OCI-LY3 (cell line): ENCODE measurements around the gene EPAS1.

Source experiments
- H2AFZ ChIP-seq: fragments of 200-600, 300-600 bp; shearing (Covaris generic); 2 replicates; pipeline ENCODE4 v1.6.0; 2014; ENCODE audit warnings: antibody characterized with exemption, low read depth, low read length
- H3K27ac ChIP-seq: fragments of 200-600, 300-600 bp; sonication (generic); 2 replicates; pipeline ENCODE4 v1.5.1; 2014; ENCODE audit warnings: mild to moderate bottlenecking, low read length, moderate library complexity, mixed read lengths
- H3K27me3 ChIP-seq: fragments of 200-600, 300-600 bp; sonication (generic); 2 replicates; pipeline ENCODE4 v1.6.1; 2014; ENCODE audit warnings: low read depth, low read length, mixed read lengths
- H3K36me3 ChIP-seq: fragments of 200-600, 300-600 bp; sonication (generic); replicated peaks from 2 replicates; pipeline ENCODE3; 2014; ENCODE audit warnings: low read depth, low read length, mixed read lengths
- H3K4me1 ChIP-seq: fragments of 300-600, 200-600 bp; sonication (generic); 2 replicates; pipeline ENCODE4 v1.6.1; 2014; ENCODE audit warnings: low read length, mixed read lengths
- H3K4me2 ChIP-seq: fragments of 200-600, 300-600 bp; sonication (generic); 2 replicates; pipeline ENCODE4 v1.6.1; 2014; ENCODE audit warnings: low read length, mixed read lengths
- H3K4me3 ChIP-seq: fragments of 300-600, 200-600 bp; sonication (generic); 2 replicates; pipeline ENCODE4 v1.5.1; 2014; ENCODE audit warnings: antibody characterized with exemption, mild to moderate bottlenecking, low read length, moderate library complexity
- H3K79me2 ChIP-seq: fragments of 300-600, 200-600 bp; shearing (Covaris generic); 2 replicates; pipeline ENCODE4 v1.6.1; 2014; ENCODE audit warnings: mild to moderate bottlenecking, low read length, mixed read lengths
- H3K9ac ChIP-seq: fragments of 300-600, 200-600 bp; shearing (Covaris generic); 2 replicates; pipeline ENCODE4 v1.6.0; 2014; ENCODE audit warnings: mild to moderate bottlenecking, low read length, moderate library complexity
- H3K9me3 ChIP-seq: fragments of 200-600, 300-600 bp; shearing (Covaris generic); 2 replicates; pipeline ENCODE4 v1.6.1; 2014; ENCODE audit warnings: low read length, mixed read lengths; ENCODE audit not compliant: insufficient read depth
- H4K20me1 ChIP-seq: fragments of 200-600, 300-600 bp; sonication (generic); 2 replicates; pipeline ENCODE4 v1.6.1; 2016; ENCODE audit warnings: low read length, mixed read lengths; ENCODE audit not compliant: insufficient read depth
- EZH2phosphoT487 ChIP-seq: fragments of 200-600 bp; shearing (Covaris generic); IDR thresholded peaks from 2 replicates; pipeline ENCODE4 v1.6.1; 2018; ENCODE audit warnings: antibody characterized with exemption, mixed run types, low read depth
- TF ChIP-seq, protein P1 (sequence below): fragments of 200-600, 300-600 bp; sonication (generic); IDR thresholded peaks from 2 replicates; pipeline ENCODE4 v1.5.1; 2014; ENCODE audit warnings: antibody characterized with exemption, low read length, low read depth

EPAS1 gene

GRCh38 chr2:46334389-46335271 is 37.4 kb downstream of the EPAS1 start:
- H3K4me1 ChIP-seq, result peaks cover 6% of the 10 kb centered on the region
- no peak overlapping the region for H3K4me3 ChIP-seq
- H3K79me2 ChIP-seq, result no peaks in the 10 kb centered on the region
- no peaks in the 10 kb centered on the region for H3K9me3 ChIP-seq
- peaks cover 63% of the 10 kb centered on the region for H3K27me3 ChIP-seq
- no peak overlapping the region for H2AFZ ChIP-seq
- H3K4me2 ChIP-seq, result no peak overlapping the region
- TF ChIP-seq, protein P1, sequence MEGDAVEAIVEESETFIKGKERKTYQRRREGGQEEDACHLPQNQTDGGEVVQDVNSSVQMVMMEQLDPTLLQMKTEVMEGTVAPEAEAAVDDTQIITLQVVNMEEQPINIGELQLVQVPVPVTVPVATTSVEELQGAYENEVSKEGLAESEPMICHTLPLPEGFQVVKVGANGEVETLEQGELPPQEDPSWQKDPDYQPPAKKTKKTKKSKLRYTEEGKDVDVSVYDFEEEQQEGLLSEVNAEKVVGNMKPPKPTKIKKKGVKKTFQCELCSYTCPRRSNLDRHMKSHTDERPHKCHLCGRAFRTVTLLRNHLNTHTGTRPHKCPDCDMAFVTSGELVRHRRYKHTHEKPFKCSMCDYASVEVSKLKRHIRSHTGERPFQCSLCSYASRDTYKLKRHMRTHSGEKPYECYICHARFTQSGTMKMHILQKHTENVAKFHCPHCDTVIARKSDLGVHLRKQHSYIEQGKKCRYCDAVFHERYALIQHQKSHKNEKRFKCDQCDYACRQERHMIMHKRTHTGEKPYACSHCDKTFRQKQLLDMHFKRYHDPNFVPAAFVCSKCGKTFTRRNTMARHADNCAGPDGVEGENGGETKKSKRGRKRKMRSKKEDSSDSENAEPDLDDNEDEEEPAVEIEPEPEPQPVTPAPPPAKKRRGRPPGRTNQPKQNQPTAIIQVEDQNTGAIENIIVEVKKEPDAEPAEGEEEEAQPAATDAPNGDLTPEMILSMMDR, result no peak
- TF ChIP-seq EZH2phosphoT487, result no peak
- no peak overlapping the region for H3K27ac ChIP-seq
- no peaks in the 10 kb centered on the region for H4K20me1 ChIP-seq
- no peaks in the 10 kb centered on the region for H3K36me3 ChIP-seq
- no peak overlapping the region for H3K9ac ChIP-seq

DNA sequence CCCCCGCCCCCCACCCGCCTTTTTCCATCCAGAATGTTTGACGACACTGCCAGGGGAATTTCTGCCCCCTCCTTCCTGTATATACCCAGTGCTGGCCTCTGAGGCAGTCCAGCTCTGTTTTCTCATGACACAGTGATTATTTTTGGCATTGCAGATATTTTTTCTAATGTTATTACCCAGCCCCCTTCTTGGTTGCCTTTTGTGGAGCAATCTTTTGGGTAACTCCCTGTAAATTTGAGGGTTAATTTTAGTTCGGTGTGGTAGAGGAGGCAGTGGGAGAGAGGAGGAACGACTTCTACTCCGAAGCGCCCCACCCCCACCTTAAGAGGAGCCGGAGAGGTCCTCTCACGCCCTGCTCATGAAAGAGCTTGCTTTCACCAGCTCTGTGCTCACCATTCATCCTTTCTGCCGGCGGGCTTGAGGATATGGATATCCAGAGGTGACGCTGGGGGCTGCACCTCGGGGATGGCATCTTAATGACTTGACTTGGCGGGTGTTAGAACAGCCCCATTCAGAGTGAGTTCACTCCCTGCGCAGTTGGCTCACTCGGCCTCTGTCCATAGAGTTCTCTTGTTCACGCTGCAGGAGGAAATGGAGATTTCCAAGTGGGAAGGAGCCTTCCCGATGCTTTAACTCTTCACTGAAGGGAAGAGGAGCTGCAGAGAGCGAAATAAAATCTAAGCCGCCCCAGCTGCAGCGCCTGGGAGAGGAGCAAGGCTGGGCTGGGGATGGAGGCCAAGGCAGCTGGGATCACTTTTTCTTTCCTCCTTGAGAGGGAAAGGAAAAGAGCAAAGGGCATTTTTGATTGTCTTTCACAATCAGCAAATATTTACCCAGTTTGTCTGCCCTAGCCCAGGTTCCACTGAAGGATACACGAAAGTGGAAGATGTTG is 38.4 kb downstream of the EPAS1 start:
- Histone ChIP-seq H3K9me3 (no peaks in the 10 kb centered on the region), H3K4me3 (no peak overlapping the region), H3K79me2 (no peaks in the 10 kb centered on the region), H3K27me3 (peaks cover 57% of the 10 kb centered on the region), H3K4me2 (no peak overlapping the region), H4K20me1 (no peaks in the 10 kb centered on the region), H3K36me3 (no peaks in the 10 kb centered on the region), H3K27ac (no peak overlapping the region), H2AFZ (no peak overlapping the region), H3K4me1 (peaks cover 6% of the 10 kb centered on the region), H3K9ac (no peak overlapping the region)
- TF ChIP-seq, protein P1, result no peak
- TF ChIP-seq EZH2phosphoT487, result no peak

DNA sequence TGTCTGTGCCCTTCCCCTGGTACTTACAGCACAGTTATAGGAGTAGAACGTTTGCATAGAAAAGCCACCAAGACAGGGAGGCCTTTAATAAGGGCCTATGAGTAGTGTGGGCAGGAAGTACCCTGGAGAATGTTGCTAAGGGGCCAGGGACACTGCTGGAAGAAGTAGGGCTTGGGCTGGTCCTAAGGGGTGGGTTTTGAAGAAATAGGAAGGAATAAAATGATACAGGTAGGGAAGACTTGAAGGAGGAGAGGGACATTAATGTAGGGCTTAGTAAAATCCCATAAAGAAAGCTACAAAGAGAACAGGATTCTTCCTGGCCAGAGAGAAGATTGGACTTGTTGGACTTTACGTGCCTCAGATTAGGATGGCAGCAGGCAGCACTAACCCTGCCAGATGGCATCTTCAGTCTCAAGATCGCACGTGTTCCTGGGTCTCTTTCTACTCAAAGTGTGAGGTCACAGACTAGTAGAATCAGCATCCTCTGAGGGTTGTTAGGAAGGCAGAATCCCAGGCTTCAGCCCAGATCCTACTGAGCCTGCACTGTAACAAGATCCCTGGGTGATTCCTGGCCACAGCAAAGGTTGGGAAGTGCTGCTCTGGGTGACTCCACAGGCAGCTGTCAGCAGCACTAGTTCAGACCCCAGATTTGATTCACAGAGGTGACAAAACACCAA is 39.2 kb downstream of the EPAS1 start:
- Histone ChIP-seq H3K9me3 (no peaks in the 10 kb centered on the region), H3K4me2 (no peak overlapping the region), H3K36me3 (no peaks in the 10 kb centered on the region), H3K79me2 (no peaks in the 10 kb centered on the region), H3K4me3 (no peak overlapping the region), H3K27me3 (peaks cover 57% of the 10 kb centered on the region), H3K4me1 (peaks cover 6% of the 10 kb centered on the region), H2AFZ (no peak overlapping the region), H4K20me1 (no peaks in the 10 kb centered on the region), H3K9ac (no peak overlapping the region), H3K27ac (no peak overlapping the region)
- TF ChIP-seq, protein P1, result no peak
- TF ChIP-seq EZH2phosphoT487, result no peak
